Neuron (in vitro differentiated cells): ENCODE measurements around the gene DENND6B.
A peak's percentile ranks its signal among the peaks of the same experiment; 100 is the strongest.
"Not testable (repeated sequence)": the region's sequence is repeated elsewhere in the genome, so short reads cannot be mapped to it uniquely, and the experiment has no call there.

Experiments used
- H2AFZ ChIP-seq: one replicate; pipeline ENCODE4 v1.6.1; 2013; ENCODE audit warnings: low read depth, mild to moderate bottlenecking, inconsistent platforms, low read length, moderate library complexity
- H3K27me3 ChIP-seq: one replicate; pipeline ENCODE4 v1.6.1; 2013; ENCODE audit warnings: low read length; ENCODE audit not compliant: insufficient read depth
- H3K36me3 ChIP-seq: one replicate; pipeline ENCODE4 v1.6.1; 2013; ENCODE audit warnings: low read length; ENCODE audit not compliant: insufficient read depth
- H3K4me1 ChIP-seq: one replicate; pipeline ENCODE4 v1.6.1; 2013; ENCODE audit warnings: low read length; ENCODE audit not compliant: insufficient read depth
- H3K4me3 ChIP-seq: 2 replicates; pipeline ENCODE4 v1.5.1; 2013; ENCODE audit warnings: mild to moderate bottlenecking, low read length, moderate library complexity
- H3K9me3 ChIP-seq: one replicate; pipeline ENCODE4 v1.6.1; 2013; ENCODE audit warnings: low read length

Gene DENND6B

GRCh38 chr22:50327711-50328019 is 853 bp upstream of the DENND6B start:
- H3K4me1 ChIP-seq = peaks cover 18% of the 10 kb centered on the region
- H3K9me3 ChIP-seq = no peaks in the 10 kb centered on the region
- H2AFZ ChIP-seq = peak overlapping the region; percentile 88
- H3K4me3 ChIP-seq = peak overlapping the region; percentile 59
- H3K36me3 ChIP-seq = no peaks in the 10 kb centered on the region
- no peaks in the 10 kb centered on the region for H3K27me3 ChIP-seq

GRCh38 chr22:50326225-50326955 is 422 bp downstream of the DENND6B start:
- peak overlapping the region; percentile 59 for H3K4me3 ChIP-seq
- no peak overlapping the region for H2AFZ ChIP-seq
- H3K9me3 ChIP-seq = no peaks in the 10 kb centered on the region
- no peaks in the 10 kb centered on the region for H3K36me3 ChIP-seq
- peaks cover 18% of the 10 kb centered on the region for H3K4me1 ChIP-seq
- H3K27me3 ChIP-seq = no peaks in the 10 kb centered on the region

DNA sequence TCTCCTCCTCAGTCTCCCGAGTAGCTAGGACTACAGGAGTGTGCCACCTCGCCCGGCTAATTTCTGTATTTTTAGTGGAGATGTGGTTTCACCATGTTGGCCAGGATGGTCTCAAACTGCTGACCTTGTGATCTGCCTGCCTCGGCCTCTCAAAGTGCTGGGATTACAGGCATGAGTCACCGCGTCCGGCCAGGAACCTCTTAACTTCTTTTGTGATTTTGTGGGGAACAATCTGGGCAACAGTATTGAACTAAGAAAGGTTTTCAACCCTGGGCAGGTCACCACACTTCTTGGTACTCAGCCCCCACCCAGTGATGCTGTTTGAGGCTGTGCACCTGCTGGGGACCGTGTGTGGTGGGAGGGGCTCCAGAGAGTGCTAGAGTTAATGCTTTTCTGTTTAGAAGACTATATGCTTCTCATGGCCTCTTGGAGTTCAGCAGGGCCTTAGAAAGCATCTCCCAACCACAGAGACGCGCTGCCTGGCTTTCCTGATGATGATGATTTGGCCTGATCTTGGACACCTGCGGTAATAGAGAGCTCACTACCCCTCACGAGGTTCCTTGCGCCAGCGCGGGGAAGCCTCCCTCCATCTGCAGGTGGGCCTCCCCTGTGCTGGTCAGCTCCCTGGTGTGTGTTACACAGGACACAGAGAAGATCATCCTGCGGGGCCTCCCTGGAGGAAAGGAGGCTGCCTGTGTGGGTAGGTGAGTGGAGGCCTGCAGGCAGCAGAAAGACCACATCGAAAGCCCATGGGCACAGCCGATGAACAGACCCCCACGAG is 1.2 kb downstream of the DENND6B start:
- Histone ChIP-seq H2AFZ (no peak overlapping the region), H3K36me3 (no peaks in the 10 kb centered on the region), H3K4me1 (peaks cover 18% of the 10 kb centered on the region), H3K27me3 (no peaks in the 10 kb centered on the region), H3K4me3 (peak overlapping the region; percentile 59), H3K9me3 (no peaks in the 10 kb centered on the region)

DNA sequence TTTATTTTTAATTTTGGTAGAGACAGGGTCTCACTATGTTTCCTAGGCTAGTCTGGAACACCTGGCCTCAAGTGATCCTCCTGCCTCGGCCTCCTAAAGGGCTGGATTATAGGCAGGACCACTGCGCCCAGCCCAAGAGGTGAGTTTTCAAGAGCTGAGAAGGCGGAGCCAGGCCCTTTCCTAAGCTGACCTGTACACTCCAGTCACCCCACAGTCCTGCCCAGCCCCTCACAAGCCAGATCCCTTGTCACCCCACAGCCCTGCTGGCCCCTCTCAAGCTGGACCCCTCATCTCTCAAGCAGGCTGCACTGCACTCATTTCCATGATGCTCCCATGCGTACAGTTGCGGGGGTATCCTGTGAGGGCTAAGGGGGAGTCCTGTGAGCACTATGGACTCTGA is 2.9 kb downstream of the DENND6B start:
- Histone ChIP-seq H3K27me3 (no peaks in the 10 kb centered on the region), H3K4me1 (peaks cover 18% of the 10 kb centered on the region), H2AFZ (no peak overlapping the region), H3K36me3 (no peaks in the 10 kb centered on the region), H3K9me3 (no peaks in the 10 kb centered on the region), H3K4me3 (no peak overlapping the region)

DNA sequence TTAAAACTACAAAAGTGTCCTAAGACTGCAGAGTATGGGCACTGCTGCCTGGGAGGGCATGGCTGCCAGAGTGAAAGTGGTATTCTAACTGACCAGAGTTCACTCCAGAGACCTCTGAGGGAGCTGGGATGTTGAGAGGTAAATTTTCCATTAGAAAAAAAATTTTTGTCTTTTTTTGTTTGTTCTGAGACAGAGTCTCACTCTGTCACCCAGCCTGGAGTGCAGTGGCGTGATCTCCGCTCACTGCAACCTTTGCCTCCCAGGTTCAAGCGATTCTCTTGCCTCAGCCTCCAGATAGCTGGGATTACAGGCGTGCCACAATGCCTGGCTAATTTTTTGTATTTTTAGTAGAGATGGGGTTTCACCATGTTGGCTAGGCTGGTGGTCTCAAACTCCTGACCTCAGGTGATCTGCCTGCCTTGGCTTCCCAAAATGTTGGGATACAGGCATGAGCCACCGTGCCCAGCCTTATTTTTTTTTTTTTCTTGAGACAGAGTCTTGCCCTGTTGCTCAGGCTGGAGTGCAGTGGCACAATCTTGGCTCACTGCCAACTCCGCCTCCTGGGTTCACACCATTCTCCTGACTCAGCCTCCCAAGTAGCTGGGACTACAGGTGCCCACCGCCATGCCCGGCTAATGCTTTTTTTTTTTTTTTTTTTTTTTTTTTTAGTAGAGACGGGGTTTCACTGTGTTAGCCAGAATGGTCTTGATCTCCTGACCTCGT is 4.3 kb downstream of the DENND6B start:
- not testable (repeated sequence) for H2AFZ ChIP-seq, H3K27me3 ChIP-seq, H3K36me3 ChIP-seq, H3K4me3 ChIP-seq, H3K9me3 ChIP-seq
- peaks cover 13% of the 10 kb centered on the region for H3K4me1 ChIP-seq

GRCh38 chr22:50320671-50321325 is 6.0 kb downstream of the DENND6B start:
- no peaks in the 10 kb centered on the region for H3K27me3 ChIP-seq
- no peak overlapping the region for H3K4me3 ChIP-seq
- no peak overlapping the region for H2AFZ ChIP-seq
- no peaks in the 10 kb centered on the region for H3K9me3 ChIP-seq
- H3K36me3 ChIP-seq = no peaks in the 10 kb centered on the region
- peaks cover 4% of the 10 kb centered on the region for H3K4me1 ChIP-seq

GRCh38 chr22:50320116-50320515 is 6.7 kb downstream of the DENND6B start:
- no peaks in the 10 kb centered on the region for H3K4me1 ChIP-seq
- no peaks in the 10 kb centered on the region for H3K36me3 ChIP-seq
- no peaks in the 10 kb centered on the region for H3K9me3 ChIP-seq
- H3K27me3 ChIP-seq = no peaks in the 10 kb centered on the region
- H2AFZ ChIP-seq = no peak overlapping the region
- no peak overlapping the region for H3K4me3 ChIP-seq

GRCh38 chr22:50319503-50319951 is 7.3 kb downstream of the DENND6B start:
- no peaks in the 10 kb centered on the region for H3K9me3 ChIP-seq

GRCh38 chr22:50318698-50319411 is 8.0 kb downstream of the DENND6B start:
- Histone ChIP-seq H3K9me3 (no peaks in the 10 kb centered on the region), H3K36me3 (peaks cover 4% of the 10 kb centered on the region), H2AFZ (no peak overlapping the region), H3K4me3 (no peak overlapping the region), H3K27me3 (no peaks in the 10 kb centered on the region), H3K4me1 (no peaks in the 10 kb centered on the region)

More at GRCh38 chr22:50319503-50319951, 7.3 kb downstream of the DENND6B start:
- H3K27me3 ChIP-seq = no peaks in the 10 kb centered on the region
- peaks cover under 1% of the 10 kb centered on the region for H3K36me3 ChIP-seq
- no peaks in the 10 kb centered on the region for H3K4me1 ChIP-seq
- H3K4me3 ChIP-seq = no peak overlapping the region
- H2AFZ ChIP-seq = no peak overlapping the region

DNA sequence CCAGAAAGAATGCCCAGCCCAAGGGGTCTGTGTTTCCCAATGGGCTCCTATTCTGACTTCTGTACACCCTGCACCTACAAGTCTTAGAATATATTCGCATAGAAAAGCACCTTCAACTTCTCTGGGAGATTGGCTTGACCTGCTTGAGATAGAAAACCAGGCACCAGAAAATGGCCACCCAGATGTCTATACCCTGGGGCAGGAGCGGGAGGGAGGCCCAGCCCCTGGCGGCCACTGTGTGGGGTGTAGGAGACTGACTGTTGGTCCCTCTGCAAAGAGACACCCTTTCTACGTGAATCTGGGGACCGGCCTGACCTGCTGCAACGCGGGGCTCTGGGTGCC is 8.5 kb downstream of the DENND6B start:
- Histone ChIP-seq H3K36me3 (peaks cover 4% of the 10 kb centered on the region), H3K9me3 (no peaks in the 10 kb centered on the region), H3K27me3 (no peaks in the 10 kb centered on the region), H2AFZ (no peak overlapping the region), H3K4me1 (no peaks in the 10 kb centered on the region), H3K4me3 (no peak overlapping the region)

DNA sequence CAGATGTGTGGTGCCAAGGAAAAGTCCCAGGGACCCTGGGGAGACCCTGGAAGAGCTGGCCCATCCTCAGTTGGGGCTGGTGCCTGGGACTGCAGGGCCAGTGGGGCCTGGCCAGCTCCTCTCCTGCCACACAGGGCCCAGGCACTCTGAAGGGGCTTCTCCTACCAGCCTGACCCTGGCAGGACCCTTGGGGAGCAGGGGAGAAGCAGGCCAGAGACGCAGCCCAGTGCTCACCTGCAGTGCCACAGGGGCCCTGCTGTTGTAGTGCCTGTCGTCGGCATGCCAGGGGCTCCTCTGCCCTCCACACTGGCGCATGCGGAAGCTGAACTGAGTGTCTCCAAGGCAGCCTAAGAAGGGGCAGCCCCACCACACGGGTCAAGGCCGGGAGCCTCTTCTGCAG is 9.1 kb downstream of the DENND6B start:
- Histone ChIP-seq H3K36me3 (peaks cover 4% of the 10 kb centered on the region), H2AFZ (no peak overlapping the region), H3K4me1 (no peaks in the 10 kb centered on the region), H3K4me3 (no peak overlapping the region), H3K27me3 (no peaks in the 10 kb centered on the region), H3K9me3 (no peaks in the 10 kb centered on the region)

- no peaks in the 10 kb centered on the region for H3K27me3 ChIP-seq
- H3K4me1 ChIP-seq = no peaks in the 10 kb centered on the region
- H3K9me3 ChIP-seq = no peaks in the 10 kb centered on the region
- H3K36me3 ChIP-seq = peaks cover 5% of the 10 kb centered on the region
- no peak overlapping the region for H3K4me3 ChIP-seq
- H2AFZ ChIP-seq = no peak overlapping the region
Observed at GRCh38 chr22:50317178-50317577, 9.6 kb downstream of the DENND6B start.
